ENCODE measurements around the gene IFNL4. TPM values are rescaled to one million over a fixed set of nuclear protein-coding genes. Genes with fewer than 3 reads are reported as not detected.

Gene IFNL4
- total and polyA plus RNA-seq, 8 donors: not detected

DNA sequence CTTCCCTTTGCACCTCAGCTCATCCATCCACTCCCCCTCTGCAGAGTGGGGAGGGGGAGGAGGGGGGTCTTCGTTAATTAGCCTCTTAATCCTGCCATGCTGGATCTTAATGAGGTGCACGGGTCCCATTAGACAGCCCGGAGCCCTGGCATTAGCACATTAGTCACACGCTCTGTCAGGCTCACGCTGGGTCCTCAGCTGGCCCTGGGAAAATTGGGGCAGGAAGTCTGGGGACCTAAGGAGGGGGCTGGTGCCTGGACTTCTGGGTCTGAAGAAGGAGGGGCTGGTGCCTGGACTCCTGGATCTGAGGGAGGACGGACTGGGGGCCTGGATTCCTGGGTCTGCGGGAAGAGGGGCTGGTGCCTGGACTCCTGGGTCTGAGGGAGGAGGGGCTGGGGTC lies 52.3 kb downstream of the IFNL4 start:
- Histone ChIP-seq H3K4me1 (peaks cover 7 to 25% (median 23%) of the 10 kb centered on the region in 4 donors), H3K27me3 (peaks cover 0 to 74% (median 42%) of the 10 kb centered on the region in 3 donors), H3K9me3 (no peaks in the 10 kb centered on the region), H3K4me3 (no peak overlapping the region), H3K27ac (no peak overlapping the region), H3K36me3 (no peaks in the 10 kb centered on the region)
- no peak for TF ChIP-seq POLR2A (IDR thresholded peaks at IDR 0.05)
- TF ChIP-seq, protein P1, sequence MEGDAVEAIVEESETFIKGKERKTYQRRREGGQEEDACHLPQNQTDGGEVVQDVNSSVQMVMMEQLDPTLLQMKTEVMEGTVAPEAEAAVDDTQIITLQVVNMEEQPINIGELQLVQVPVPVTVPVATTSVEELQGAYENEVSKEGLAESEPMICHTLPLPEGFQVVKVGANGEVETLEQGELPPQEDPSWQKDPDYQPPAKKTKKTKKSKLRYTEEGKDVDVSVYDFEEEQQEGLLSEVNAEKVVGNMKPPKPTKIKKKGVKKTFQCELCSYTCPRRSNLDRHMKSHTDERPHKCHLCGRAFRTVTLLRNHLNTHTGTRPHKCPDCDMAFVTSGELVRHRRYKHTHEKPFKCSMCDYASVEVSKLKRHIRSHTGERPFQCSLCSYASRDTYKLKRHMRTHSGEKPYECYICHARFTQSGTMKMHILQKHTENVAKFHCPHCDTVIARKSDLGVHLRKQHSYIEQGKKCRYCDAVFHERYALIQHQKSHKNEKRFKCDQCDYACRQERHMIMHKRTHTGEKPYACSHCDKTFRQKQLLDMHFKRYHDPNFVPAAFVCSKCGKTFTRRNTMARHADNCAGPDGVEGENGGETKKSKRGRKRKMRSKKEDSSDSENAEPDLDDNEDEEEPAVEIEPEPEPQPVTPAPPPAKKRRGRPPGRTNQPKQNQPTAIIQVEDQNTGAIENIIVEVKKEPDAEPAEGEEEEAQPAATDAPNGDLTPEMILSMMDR (IDR thresholded peaks at IDR 0.05): no peak
- TF ChIP-seq EP300 (IDR thresholded peaks at IDR 0.05): no peak
- no peak for TF ChIP-seq POLR2AphosphoS5 (IDR thresholded peaks at IDR 0.05)
- intact Hi-C loops (cut with DNase I; ENCODE audit: low total_unique reads): no loop called here
- whole genome bisulfite sequencing, 5 donors: 34 to 65% (median 49%) methylated on average over 7 of the region's 7 CpGs
- DNase-seq: no peak

Other genes starting within 250 kb of the IFNL4 start
- 1 to 10 TPM in 3 of 5 donors, under 1 TPM in 1, not detected in 1; 0.89 to 5.5 (median 3.3) TPM for gene FBXO27, start 216.3 kb downstream of the IFNL4 start, total RNA-seq
- gene FBXO27, start 216.3 kb downstream of the IFNL4 start, polyA plus RNA-seq: 1 to 10 TPM; 2.3 to 7.1 (median 3.2) TPM
- not detected for gene ACP7, start 164.5 kb downstream of the IFNL4 start, total RNA-seq
- gene ACP7, start 164.5 kb downstream of the IFNL4 start, polyA plus RNA-seq: not detected
- gene PAK4, start 123.1 kb downstream of the IFNL4 start, total RNA-seq: 10 to 100 TPM in 3 of 5 donors, 1 to 10 TPM in 2; 4.2 to 80.4 (median 35.6) TPM
- 10 to 100 TPM; 20.8 to 24.5 (median 24.3) TPM for gene PAK4, start 123.1 kb downstream of the IFNL4 start, polyA plus RNA-seq
- gene NCCRP1, start 51.9 kb downstream of the IFNL4 start, total RNA-seq: not detected
- 10 to 100 TPM in 1 of 3 donors, under 1 TPM in 1, not detected in 1; 0.37 to 40.6 TPM for gene NCCRP1, start 51.9 kb downstream of the IFNL4 start, polyA plus RNA-seq
- not detected for gene SYCN, start 44.6 kb downstream of the IFNL4 start, total RNA-seq
- 1 to 10 TPM in 1 of 3 donors, under 1 TPM in 1, not detected in 1; 0.65 to 1.9 TPM for gene SYCN, start 44.6 kb downstream of the IFNL4 start, polyA plus RNA-seq
- not detected for gene IFNL3, start 3.9 kb downstream of the IFNL4 start, total RNA-seq
- gene IFNL3, start 3.9 kb downstream of the IFNL4 start, polyA plus RNA-seq: not detected
- not detected for gene IFNL2, start 19.5 kb upstream of the IFNL4 start, total RNA-seq
- not detected for gene IFNL2, start 19.5 kb upstream of the IFNL4 start, polyA plus RNA-seq
- gene IFNL1, start 47.6 kb upstream of the IFNL4 start, total RNA-seq: not detected
- gene IFNL1, start 47.6 kb upstream of the IFNL4 start, polyA plus RNA-seq: not detected
- 1 to 10 TPM in 1 of 5 donors, under 1 TPM in 3, not detected in 1; 0.18 to 2.3 (median 0.29) TPM for gene LRFN1, start 72.0 kb upstream of the IFNL4 start, total RNA-seq
- gene LRFN1, start 72.0 kb upstream of the IFNL4 start, polyA plus RNA-seq: 1 to 10 TPM in 1 of 3 donors, under 1 TPM in 2; 0.31 to 1.2 (median 0.80) TPM
- 10 to 100 TPM in 2 of 5 donors, not detected in 3; 12.9 to 18.2 TPM for gene GMFG, start 87.2 kb upstream of the IFNL4 start, total RNA-seq
- gene GMFG, start 87.2 kb upstream of the IFNL4 start, polyA plus RNA-seq: 10 to 100 TPM; 31.6 to 69.8 (median 56.0) TPM
- gene SAMD4B, start 93.6 kb upstream of the IFNL4 start, total RNA-seq: 100 to 1,000 TPM in 2 of 5 donors, 10 to 100 TPM in 3; 52.1 to 136 (median 63.4) TPM
- gene SAMD4B, start 93.6 kb upstream of the IFNL4 start, polyA plus RNA-seq: 10 to 100 TPM; 49.9 to 76.9 (median 69.0) TPM
- 10 to 100 TPM in 3 of 5 donors, 1 to 10 TPM in 2; 7.0 to 77.2 (median 21.4) TPM for gene PAF1, start 142.2 kb upstream of the IFNL4 start, total RNA-seq
- 10 to 100 TPM; 31.7 to 49.0 (median 32.2) TPM for gene PAF1, start 142.2 kb upstream of the IFNL4 start, polyA plus RNA-seq
- 10 to 100 TPM in 4 of 5 donors, 1 to 10 TPM in 1; 6.4 to 91.0 (median 23.0) TPM for gene MED29, start 142.5 kb upstream of the IFNL4 start, total RNA-seq
- 10 to 100 TPM; 20.4 to 22.1 (median 20.5) TPM for gene MED29, start 142.5 kb upstream of the IFNL4 start, polyA plus RNA-seq
- 1,000 to 10,000 TPM in 1 of 5 donors, 100 to 1,000 TPM in 3, 10 to 100 TPM in 1; 26.1 to 1,667 (median 340) TPM for gene ZFP36, start 158.0 kb upstream of the IFNL4 start, total RNA-seq
- 100 to 1,000 TPM; 127 to 150 (median 136) TPM for gene ZFP36, start 158.0 kb upstream of the IFNL4 start, polyA plus RNA-seq
- gene PLEKHG2, start 163.8 kb upstream of the IFNL4 start, total RNA-seq: 10 to 100 TPM in 2 of 5 donors, 1 to 10 TPM in 3; 1.4 to 20.2 (median 8.5) TPM
- 1 to 10 TPM; 4.6 to 6.3 (median 4.9) TPM for gene PLEKHG2, start 163.8 kb upstream of the IFNL4 start, polyA plus RNA-seq
- gene RPS16, start 187.1 kb upstream of the IFNL4 start, total RNA-seq: 1,000 to 10,000 TPM in 3 of 5 donors, 100 to 1,000 TPM in 1, 10 to 100 TPM in 1; 69.0 to 2,451 (median 1,419) TPM
- 1,000 to 10,000 TPM; 3,264 to 4,294 (median 3,586) TPM for gene RPS16, start 187.1 kb upstream of the IFNL4 start, polyA plus RNA-seq
- gene SUPT5H, start 196.7 kb upstream of the IFNL4 start, total RNA-seq: 100 to 1,000 TPM in 3 of 5 donors, 10 to 100 TPM in 2; 61.7 to 127 (median 101) TPM
- gene SUPT5H, start 196.7 kb upstream of the IFNL4 start, polyA plus RNA-seq: 100 to 1,000 TPM in 2 of 3 donors, 10 to 100 TPM in 1; 97.2 to 121 (median 118) TPM
- gene TIMM50, start 232.0 kb upstream of the IFNL4 start, total RNA-seq: 100 to 1,000 TPM in 1 of 5 donors, 10 to 100 TPM in 4; 35.0 to 106 (median 56.2) TPM
- 10 to 100 TPM; 36.5 to 51.2 (median 49.7) TPM for gene TIMM50, start 232.0 kb upstream of the IFNL4 start, polyA plus RNA-seq

All from stomach (tissue), 9 donors.